Measurements from ENCODE around the gene RPS2. TPM values are rescaled to one million over a fixed set of nuclear protein-coding genes. Genes with fewer than 3 reads are reported as not detected.
"Not testable (repeated sequence)": the region's sequence is repeated elsewhere in the genome, so short reads cannot be mapped to it uniquely, and the experiment has no call there.

Gene RPS2
- total RNA-seq, 2 experiments from 2014 or later = 2,823 to 3,048 TPM

- Mint-ChIP-seq H3K9me3 (ENCODE audit: low read depth) (no peaks in the 10 kb centered on the region), H3K4me1 (peaks cover 26% of the 10 kb centered on the region), H3K36me3 (no peaks in the 10 kb centered on the region), H3K27me3 (no peaks in the 10 kb centered on the region), H3K27ac (no peak overlapping the region), H3K4me3 (no peak overlapping the region)
- CTCF ChIA-PET = interaction anchor here (0.8 to 1.2 kb wide), 2 partner anchors 17 to 20 kb away, joined by 3 read pairs; no protein-coding TSS in a partner anchor
- no peak for ATAC-seq
- DNase-seq = no peak
These were observed 18.9 kb downstream of the RPS2 start for GRCh38 chr16:1945559-1946391.

- peak overlapping the region; percentile 82 for H3K4me3 Mint-ChIP-seq
- H3K9me3 Mint-ChIP-seq (ENCODE audit: low read depth) = no peaks in the 10 kb centered on the region
- H3K27ac Mint-ChIP-seq = peak overlapping the region; percentile 78
These were observed 19.9 kb downstream of the RPS2 start for GRCh38 chr16:1944612-1945199.

GRCh38 chr16:1942810-1943726 lies 21.6 kb downstream of the RPS2 start, which contains the start of gene MSRB1:
Gene MSRB1 (minus strand): TSS chr16:1943199. CDS start chr16:1943156, 43 bp downstream.
- ATAC-seq (peak; percentile 96), DNase-seq (peak; percentile 100)
- no peaks in the 10 kb centered on the region for H3K9me3 Mint-ChIP-seq (ENCODE audit: low read depth)
- peak within 1 kb of the TSS; percentile 78 for H3K27ac Mint-ChIP-seq
- peak within 1 kb of the TSS; percentile 82 for H3K4me3 Mint-ChIP-seq
- CTCF ChIA-PET = interaction anchor here (0.6 to 1.7 kb wide), 9 partner anchors 10 to 969 kb away, joined by 3 to 9 read pairs (median 4); partner anchors contain the start of genes ECI1, FLYWCH1, NDUFB10 and TBL3
- H3K27me3 Mint-ChIP-seq = no peaks in the 10 kb centered on the region
- peaks cover 6% of the 10 kb centered on the region for H3K36me3 Mint-ChIP-seq
- peaks cover 26% of the 10 kb centered on the region for H3K4me1 Mint-ChIP-seq

More at GRCh38 chr16:1944612-1945199, 19.9 kb downstream of the RPS2 start:
- ATAC-seq (no peak), DNase-seq (no peak)
- Mint-ChIP-seq H3K4me1 (peaks cover 26% of the 10 kb centered on the region), H3K36me3 (no peaks in the 10 kb centered on the region), H3K27me3 (no peaks in the 10 kb centered on the region)
- CTCF ChIA-PET = interaction anchor here (1.2 to 1.7 kb wide), 3 partner anchors 15 to 967 kb away, joined by 3 to 5 read pairs (median 4); partner anchors contain the start of genes FLYWCH1 and NDUFB10

- peaks cover 8% of the 10 kb centered on the region for H3K36me3 Mint-ChIP-seq
- no peaks in the 10 kb centered on the region for H3K9me3 Mint-ChIP-seq (ENCODE audit: low read depth)
- no peak for ATAC-seq
- peaks cover 26% of the 10 kb centered on the region for H3K4me1 Mint-ChIP-seq
- DNase-seq = no peak
- CTCF ChIA-PET = interaction anchor here (0.8 to 2.8 kb wide), 6 partner anchors 10 to 198 kb away, joined by 3 to 17 read pairs (median 4); partner anchors contain the start of genes NUBP2, SPSB3 and TBL3
- H3K27me3 Mint-ChIP-seq = no peaks in the 10 kb centered on the region
- H3K27ac Mint-ChIP-seq = peak overlapping the region; percentile 78
- H3K4me3 Mint-ChIP-seq = peak overlapping the region; percentile 82
These were observed 22.4 kb downstream of the RPS2 start for GRCh38 chr16:1942047-1942809.

GRCh38 chr16:1941162-1942046 lies 23.2 kb downstream of the RPS2 start:
- Mint-ChIP-seq H3K27ac (no peak overlapping the region), H3K4me3 (peak overlapping the region; percentile 82), H3K27me3 (no peaks in the 10 kb centered on the region), H3K36me3 (peaks cover 8% of the 10 kb centered on the region), H3K9me3 (ENCODE audit: low read depth) (no peaks in the 10 kb centered on the region), H3K4me1 (peaks cover 26% of the 10 kb centered on the region)
- ATAC-seq (no peak), DNase-seq (no peak)
- CTCF ChIA-PET = interaction anchor here (0.6 to 2.8 kb wide), 7 partner anchors 10 to 230 kb away, joined by 3 to 17 read pairs (median 3); partner anchors contain the start of genes NUBP2, SPSB3 and TBL3

- ATAC-seq (no peak), DNase-seq (no peak)
- H3K27ac Mint-ChIP-seq = no peak overlapping the region
- peaks cover 26% of the 10 kb centered on the region for H3K4me1 Mint-ChIP-seq
- CTCF ChIA-PET = interaction anchor here (0.6 to 2.8 kb wide), 7 partner anchors 11 to 229 kb away, joined by 3 to 17 read pairs (median 5); partner anchors contain the start of genes NUBP2, SPSB3 and TBL3
- H3K36me3 Mint-ChIP-seq = peaks cover 8% of the 10 kb centered on the region
- H3K4me3 Mint-ChIP-seq = no peak overlapping the region
- H3K9me3 Mint-ChIP-seq (ENCODE audit: low read depth) = no peaks in the 10 kb centered on the region
- no peaks in the 10 kb centered on the region for H3K27me3 Mint-ChIP-seq
These were observed 24.1 kb downstream of the RPS2 start for GRCh38 chr16:1940273-1941161.

GRCh38 chr16:1939833-1940232 lies 24.8 kb downstream of the RPS2 start:
- not testable (repeated sequence) for DNase-seq; H3K36me3 Mint-ChIP-seq; H3K9me3 Mint-ChIP-seq (ENCODE audit: low read depth); H3K27ac Mint-ChIP-seq; ATAC-seq; H3K4me3 Mint-ChIP-seq; H3K27me3 Mint-ChIP-seq
- CTCF ChIA-PET = interaction anchor here (1.2 to 2.8 kb wide), 2 partner anchors 11 to 201 kb away, joined by 5 to 17 read pairs; no protein-coding TSS in a partner anchor
- peaks cover 26% of the 10 kb centered on the region for H3K4me1 Mint-ChIP-seq

- no peaks in the 10 kb centered on the region for H3K9me3 Mint-ChIP-seq (ENCODE audit: low read depth)
- no peak overlapping the region for H3K27ac Mint-ChIP-seq
- no peak overlapping the region for H3K4me3 Mint-ChIP-seq
- no peak for DNase-seq
- no peak for ATAC-seq
- H3K27me3 Mint-ChIP-seq = no peaks in the 10 kb centered on the region
- H3K4me1 Mint-ChIP-seq = peaks cover 17% of the 10 kb centered on the region
- H3K36me3 Mint-ChIP-seq = peaks cover 8% of the 10 kb centered on the region
- CTCF ChIA-PET = interaction anchor here (0.6 kb wide), 2 partner anchors 65 to 184 kb away, joined by 3 read pairs; no protein-coding TSS in a partner anchor
These were observed 25.7 kb downstream of the RPS2 start for GRCh38 chr16:1938910-1939309.

GRCh38 chr16:1938316-1938715 lies 26.3 kb downstream of the RPS2 start:
- Mint-ChIP-seq H3K27ac (no peak overlapping the region), H3K9me3 (ENCODE audit: low read depth) (no peaks in the 10 kb centered on the region), H3K4me1 (peaks cover 13% of the 10 kb centered on the region), H3K36me3 (peaks cover 8% of the 10 kb centered on the region), H3K4me3 (no peak overlapping the region), H3K27me3 (no peaks in the 10 kb centered on the region)
- DNase-seq (no peak), ATAC-seq (no peak)
- CTCF ChIA-PET = interaction anchor here (0.6 kb wide), 2 partner anchors 64 to 183 kb away, joined by 3 read pairs; no protein-coding TSS in a partner anchor

GRCh38 chr16:1936945-1937479 lies 27.6 kb downstream of the RPS2 start:
- no peak for DNase-seq
- Mint-ChIP-seq H3K9me3 (ENCODE audit: low read depth) (no peaks in the 10 kb centered on the region), H3K4me1 (peaks cover 5% of the 10 kb centered on the region), H3K27me3 (no peaks in the 10 kb centered on the region), H3K27ac (no peak overlapping the region), H3K4me3 (no peak overlapping the region), H3K36me3 (peaks cover 8% of the 10 kb centered on the region)
- no peak for ATAC-seq
- CTCF ChIA-PET = interaction anchor here (0.9 to 2.1 kb wide), 2 partner anchors 13 to 66 kb away, joined by 4 to 5 read pairs; no protein-coding TSS in a partner anchor

Measured in activated CD8-positive, alpha-beta memory T cell treated with anti-CD3 and anti-CD28 coated beads, Interleukin-2, amount 10 ng/mL, durations not matched to agents 7 days and 5 days (primary cell).